ENCODE measurements around the gene NUB1.

- TF ChIP-seq POLR2AphosphoS5 (IDR thresholded peaks at IDR 0.05) (no peak), EP300 (IDR thresholded peaks at IDR 0.05) (no peak)
These were observed 75.3 kb downstream of the NUB1 start for GRCh38 chr7:151416941-151417315.
